ENCODE measurements around the gene SEMA5B.

Gene SEMA5B

GRCh38 chr3:122864498-122864897 lies 163.1 kb downstream of the SEMA5B start:
- TF ChIP-seq NFIC (IDR thresholded peaks at IDR 0.05) (no peak), TCF12 (IDR thresholded peaks at IDR 0.05; ENCODE audit: low read depth) (no peak)

GRCh38 chr3:122862381-122862780 lies 165.2 kb downstream of the SEMA5B start:
- TF ChIP-seq TAF1 (IDR thresholded peaks at IDR 0.05; ENCODE audit: low read depth) (no peak), FOXM1 (IDR thresholded peaks at IDR 0.05; ENCODE audit: borderline replicate concordance, low read depth) (no peak), EGR1 (IDR thresholded peaks at IDR 0.05) (no peak), USF1 (IDR thresholded peaks at IDR 0.05) (no peak), RAD21 (IDR thresholded peaks at IDR 0.05; ENCODE audit: low read depth) (no peak), TEAD4 (IDR thresholded peaks at IDR 0.05) (no peak), ZBTB7A (IDR thresholded peaks at IDR 0.05; ENCODE audit: low read depth) (no peak)
- TF ChIP-seq, protein P1, sequence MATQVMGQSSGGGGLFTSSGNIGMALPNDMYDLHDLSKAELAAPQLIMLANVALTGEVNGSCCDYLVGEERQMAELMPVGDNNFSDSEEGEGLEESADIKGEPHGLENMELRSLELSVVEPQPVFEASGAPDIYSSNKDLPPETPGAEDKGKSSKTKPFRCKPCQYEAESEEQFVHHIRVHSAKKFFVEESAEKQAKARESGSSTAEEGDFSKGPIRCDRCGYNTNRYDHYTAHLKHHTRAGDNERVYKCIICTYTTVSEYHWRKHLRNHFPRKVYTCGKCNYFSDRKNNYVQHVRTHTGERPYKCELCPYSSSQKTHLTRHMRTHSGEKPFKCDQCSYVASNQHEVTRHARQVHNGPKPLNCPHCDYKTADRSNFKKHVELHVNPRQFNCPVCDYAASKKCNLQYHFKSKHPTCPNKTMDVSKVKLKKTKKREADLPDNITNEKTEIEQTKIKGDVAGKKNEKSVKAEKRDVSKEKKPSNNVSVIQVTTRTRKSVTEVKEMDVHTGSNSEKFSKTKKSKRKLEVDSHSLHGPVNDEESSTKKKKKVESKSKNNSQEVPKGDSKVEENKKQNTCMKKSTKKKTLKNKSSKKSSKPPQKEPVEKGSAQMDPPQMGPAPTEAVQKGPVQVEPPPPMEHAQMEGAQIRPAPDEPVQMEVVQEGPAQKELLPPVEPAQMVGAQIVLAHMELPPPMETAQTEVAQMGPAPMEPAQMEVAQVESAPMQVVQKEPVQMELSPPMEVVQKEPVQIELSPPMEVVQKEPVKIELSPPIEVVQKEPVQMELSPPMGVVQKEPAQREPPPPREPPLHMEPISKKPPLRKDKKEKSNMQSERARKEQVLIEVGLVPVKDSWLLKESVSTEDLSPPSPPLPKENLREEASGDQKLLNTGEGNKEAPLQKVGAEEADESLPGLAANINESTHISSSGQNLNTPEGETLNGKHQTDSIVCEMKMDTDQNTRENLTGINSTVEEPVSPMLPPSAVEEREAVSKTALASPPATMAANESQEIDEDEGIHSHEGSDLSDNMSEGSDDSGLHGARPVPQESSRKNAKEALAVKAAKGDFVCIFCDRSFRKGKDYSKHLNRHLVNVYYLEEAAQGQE (IDR thresholded peaks at IDR 0.05; ENCODE audit: low read depth), result no peak

All from Ishikawa (cell line).